A673 (cell line): ENCODE data around the gene TOP2B. TPM values are rescaled to one million over a fixed set of nuclear protein-coding genes. Genes with fewer than 3 reads are reported as not detected.

Experiments
- BruUV-seq: library from RNA; stranded (reverse); fragments of 400-500 nt; replicated peaks from 2 replicates; lab custom pipeline; 2021; lab: Mats Ljungman, UMichigan
- CTCF ChIA-PET: fragments of 300-600 bp; sonication (Branson Sonifier 250); formaldehyde crosslinking; loops from one replicate; lab custom pipeline; 2022; ENCODE audit warnings: antibody characterized with exemption; lab: Charles Lee
- POLR2A ChIA-PET: fragments of 300-600 bp; sonication (Branson Sonifier 250); formaldehyde crosslinking; loops from one replicate; lab custom pipeline; 2022; ENCODE audit warnings: antibody characterized with exemption; ENCODE audit not compliant: low non-redundant PET; lab: Charles Lee
- DNase-seq: peaks from one replicate; pipeline ENCODE4 v3.0.0-alpha.2; 2015; ENCODE audit warnings: low spot score
- H3K27ac ChIP-seq: fragments of 200-600 bp; sonication (generic); 2 replicates; pipeline ENCODE4 v1.5.1; 2016; ENCODE audit warnings: mixed run types, low read depth, mild to moderate bottlenecking, mixed read lengths, antibody characterized with exemption, low read length; ENCODE audit not compliant: poor library complexity, severe bottlenecking
- H3K27me3 ChIP-seq: fragments of 200-600 bp; sonication (generic); replicated peaks from 2 replicates; pipeline ENCODE4 v1.6.1; 2017; ENCODE audit warnings: mixed run types, low read depth, mild to moderate bottlenecking, mixed read lengths, antibody characterized with exemption, low read length; ENCODE audit not compliant: insufficient read depth, poor library complexity
- H3K36me3 ChIP-seq: fragments of 200-600 bp; sonication (generic); 2 replicates; pipeline ENCODE4 v1.6.1; 2016; ENCODE audit warnings: mixed run types, mild to moderate bottlenecking, mixed read lengths, antibody characterized with exemption, low read length; ENCODE audit not compliant: insufficient read depth, poor library complexity, severe bottlenecking
- H3K4me1 ChIP-seq: fragments of 200-600 bp; sonication (generic); 2 replicates; pipeline ENCODE4 v1.6.1; 2017; ENCODE audit warnings: mixed run types, mild to moderate bottlenecking, mixed read lengths, antibody characterized with exemption, low read length; ENCODE audit not compliant: insufficient read depth, poor library complexity, severe bottlenecking
- H3K4me3 ChIP-seq: fragments of 200-600 bp; sonication (generic); 2 replicates; pipeline ENCODE4 v1.5.1; 2016; ENCODE audit warnings: low read depth, mixed run types, mild to moderate bottlenecking, mixed read lengths, low read length; ENCODE audit not compliant: poor library complexity, severe bottlenecking
- H3K9me3 ChIP-seq: fragments of 200-600 bp; sonication (generic); 2 replicates; pipeline ENCODE4 v1.6.1; 2016; ENCODE audit warnings: mixed run types, low read depth, mild to moderate bottlenecking, mixed read lengths, antibody characterized with exemption, low read length; ENCODE audit not compliant: poor library complexity, severe bottlenecking
- EZH2 ChIP-seq: fragments of 200-600 bp; sonication (generic); IDR thresholded peaks from 2 replicates; pipeline ENCODE4 v1.6.1; 2017; ENCODE audit warnings: borderline replicate concordance, low read depth, mild to moderate bottlenecking, mixed read lengths, antibody characterized with exemption, low read length; ENCODE audit not compliant: poor library complexity, severe bottlenecking
- intact Hi-C: fragments of 100-400 bp; cut with micrococcal nuclease; formaldehyde crosslinking; loops from one replicate; pipeline ENCODE4 v1.10.0; 2022; ENCODE audit not compliant: unreplicated experiment
- total RNA-seq: library from RNA; stranded (reverse); gene quantifications from 2 replicates; pipeline ENCODE4 v1.2.3, GENCODE V29; 2021
- TF ChIP-seq, protein P1 (sequence below): fragments of 300-800, 200-600 bp; sonication (generic); conservative IDR thresholded peaks from 2 replicates; pipeline ENCODE4 v1.5.1; 2017; ENCODE audit warnings: low read depth, mild to moderate bottlenecking, antibody characterized with exemption, low read length, moderate library complexity, mixed read lengths

The TOP2B gene
- total RNA-seq, 1 experiment from 2014 or later = 154 TPM

DNA sequence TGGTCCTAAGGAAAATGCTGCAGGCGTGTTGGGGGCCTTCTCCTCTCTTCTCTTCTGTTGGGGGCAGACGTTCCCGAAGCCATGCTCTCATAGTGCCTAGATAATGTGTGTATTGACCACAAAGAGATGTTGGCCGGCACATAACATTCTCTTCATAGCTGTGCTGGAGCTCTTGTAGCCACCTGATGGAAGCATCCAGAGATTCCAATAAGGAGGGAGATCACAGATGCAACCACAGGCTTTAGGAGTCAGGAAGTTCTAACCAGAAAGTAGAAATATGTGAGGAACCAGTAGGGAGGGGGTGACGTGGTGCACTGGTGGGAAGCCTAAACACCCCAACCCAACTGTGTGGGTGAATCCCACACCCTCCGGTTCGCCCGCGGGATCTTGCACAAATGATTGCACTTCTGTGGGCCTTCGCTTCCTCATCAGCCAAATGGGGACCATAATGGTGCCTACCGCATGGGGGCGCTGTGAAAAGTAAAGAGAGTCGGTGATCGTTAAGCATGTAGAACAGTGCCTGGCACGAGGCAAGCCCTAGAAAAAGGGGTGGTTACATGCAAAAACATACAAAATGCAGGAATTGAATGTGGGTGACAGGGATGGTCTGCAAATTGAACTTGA, 87.8 kb downstream of the TOP2B start:
- CTCF ChIA-PET = no interaction called here
- no TSS peak for BruUV-seq
- POLR2A ChIA-PET = no interaction called here
- H3K36me3 ChIP-seq = no peaks in the 10 kb centered on the region
- H3K27me3 ChIP-seq = no peaks in the 10 kb centered on the region
- no peak for DNase-seq
- intact Hi-C loops = loop anchor here (10.0 kb wide), 1 partner anchor 122 kb away; no protein-coding TSS in a partner anchor
- H3K4me3 ChIP-seq = no peak overlapping the region
- peaks cover 6% of the 10 kb centered on the region for H3K4me1 ChIP-seq
- no peak overlapping the region for H3K27ac ChIP-seq
- no peaks in the 10 kb centered on the region for H3K9me3 ChIP-seq
- TF ChIP-seq, protein P1, sequence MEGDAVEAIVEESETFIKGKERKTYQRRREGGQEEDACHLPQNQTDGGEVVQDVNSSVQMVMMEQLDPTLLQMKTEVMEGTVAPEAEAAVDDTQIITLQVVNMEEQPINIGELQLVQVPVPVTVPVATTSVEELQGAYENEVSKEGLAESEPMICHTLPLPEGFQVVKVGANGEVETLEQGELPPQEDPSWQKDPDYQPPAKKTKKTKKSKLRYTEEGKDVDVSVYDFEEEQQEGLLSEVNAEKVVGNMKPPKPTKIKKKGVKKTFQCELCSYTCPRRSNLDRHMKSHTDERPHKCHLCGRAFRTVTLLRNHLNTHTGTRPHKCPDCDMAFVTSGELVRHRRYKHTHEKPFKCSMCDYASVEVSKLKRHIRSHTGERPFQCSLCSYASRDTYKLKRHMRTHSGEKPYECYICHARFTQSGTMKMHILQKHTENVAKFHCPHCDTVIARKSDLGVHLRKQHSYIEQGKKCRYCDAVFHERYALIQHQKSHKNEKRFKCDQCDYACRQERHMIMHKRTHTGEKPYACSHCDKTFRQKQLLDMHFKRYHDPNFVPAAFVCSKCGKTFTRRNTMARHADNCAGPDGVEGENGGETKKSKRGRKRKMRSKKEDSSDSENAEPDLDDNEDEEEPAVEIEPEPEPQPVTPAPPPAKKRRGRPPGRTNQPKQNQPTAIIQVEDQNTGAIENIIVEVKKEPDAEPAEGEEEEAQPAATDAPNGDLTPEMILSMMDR = 0 out of 2 replicates have a peak, but pooled peaks have one; percentile 13
- no peak for TF ChIP-seq EZH2

DNA sequence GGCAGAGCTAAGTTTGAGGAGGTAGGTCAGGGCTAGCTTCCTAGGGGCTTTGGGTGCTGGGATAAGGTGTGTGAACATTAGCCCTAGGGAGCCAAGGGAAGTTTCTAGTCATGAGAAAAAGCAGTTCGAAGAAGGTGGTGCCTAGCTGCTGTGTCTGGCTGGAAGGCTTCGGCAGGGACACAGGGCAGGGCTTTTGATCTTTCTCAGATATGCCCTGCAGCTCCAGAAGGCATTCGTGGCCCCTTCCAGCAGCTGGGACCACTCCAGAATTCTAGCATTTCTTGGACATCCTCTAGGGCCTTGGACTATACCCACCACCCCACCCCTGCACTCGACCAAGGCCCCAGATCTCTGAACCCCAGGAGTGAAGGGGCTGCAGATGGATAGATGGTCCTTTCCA, 88.6 kb downstream of the TOP2B start:
- BruUV-seq = no TSS peak
- H3K9me3 ChIP-seq = no peaks in the 10 kb centered on the region
- peaks cover 6% of the 10 kb centered on the region for H3K4me1 ChIP-seq
- POLR2A ChIA-PET = no interaction called here
- DNase-seq = no peak
- TF ChIP-seq, protein P1 = no peak
- TF ChIP-seq EZH2 = no peak
- CTCF ChIA-PET = no interaction called here
- no peak overlapping the region for H3K27ac ChIP-seq
- intact Hi-C loops = loop anchor here (10.0 kb wide), 1 partner anchor 121 kb away; no protein-coding TSS in a partner anchor
- H3K4me3 ChIP-seq = no peak overlapping the region
- no peaks in the 10 kb centered on the region for H3K36me3 ChIP-seq
- no peaks in the 10 kb centered on the region for H3K27me3 ChIP-seq

DNA sequence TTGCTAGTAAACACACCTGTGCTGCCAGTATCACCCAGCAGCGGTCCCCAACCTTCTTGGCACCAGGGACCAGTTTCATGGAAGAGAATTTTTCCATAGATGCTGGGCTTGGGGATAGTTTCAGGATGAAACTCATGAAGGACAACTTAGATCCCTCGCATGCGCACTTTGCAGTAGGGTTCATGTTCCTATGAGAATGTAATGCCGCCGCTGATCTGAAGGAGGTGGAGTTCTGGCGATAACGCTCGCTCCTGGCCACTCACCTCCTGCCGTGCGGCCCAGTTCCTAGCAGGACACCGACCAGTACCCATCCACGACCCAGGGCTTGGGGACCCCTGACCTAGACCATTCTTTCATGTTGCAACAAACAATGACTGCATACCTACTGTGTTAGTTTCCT, 89.7 kb downstream of the TOP2B start:
- no TSS peak for BruUV-seq
- DNase-seq = no peak
- POLR2A ChIA-PET = no interaction called here
- Histone ChIP-seq H3K9me3 (no peaks in the 10 kb centered on the region), H3K27ac (no peak overlapping the region), H3K27me3 (no peaks in the 10 kb centered on the region), H3K36me3 (no peaks in the 10 kb centered on the region), H3K4me1 (peaks cover 6% of the 10 kb centered on the region), H3K4me3 (no peak overlapping the region)
- intact Hi-C loops = loop anchor here (10.0 kb wide), 1 partner anchor 120 kb away; no protein-coding TSS in a partner anchor
- CTCF ChIA-PET = no interaction called here
- TF ChIP-seq EZH2 = no peak
- TF ChIP-seq, protein P1 = no peak
